H1 (cell line): ENCODE results near the gene SNRK. TPM values are rescaled to one million over a fixed set of nuclear protein-coding genes. Genes with fewer than 3 reads are reported as not detected.

Experiments
- CTCF ChIA-PET: fragments of 300-600 bp; sonication (Branson Sonifier 250); formaldehyde crosslinking; loops from one replicate; lab custom pipeline; 2021; ENCODE audit not compliant: partially characterized antibody; lab: Charles Lee
- POLR2A ChIA-PET: fragments of 300-600 bp; sonication (Branson Sonifier 250); formaldehyde crosslinking; loops from one replicate; lab custom pipeline; 2021; ENCODE audit warnings: inconsistent platforms; ENCODE audit not compliant: partially characterized antibody; lab: Charles Lee
- DNase-seq, 2 experiments: peaks; one replicate each; pipeline versions ENCODE4 v3.0.0 to v3.0.0-alpha.2; 2010 to 2022; ENCODE audit warnings: low spot score in 2 of 2, low read depth in 1 of 2, mixed read lengths in 1 of 2
- FAIRE-seq: peaks from 2 replicates; lab custom pipeline; 2011; peaks lifted over from hg19 to GRCh38; lab: Jason Lieb, UNC
- H2AFZ ChIP-seq: 2 replicates; pipeline ENCODE4 v1.8.1; 2012; ENCODE audit warnings: low read length, inconsistent platforms
- H2AK5ac ChIP-seq: 2 replicates; pipeline ENCODE4 v1.6.1; 2013; ENCODE audit warnings: low read depth, low read length
- H2BK120ac ChIP-seq: replicated peaks from 2 replicates; pipeline ENCODE3; 2013; ENCODE audit warnings: low read depth, low read length, inconsistent platforms
- H2BK12ac ChIP-seq: 2 replicates; pipeline ENCODE4 v1.6.1; 2013; ENCODE audit warnings: low read depth, low read length
- H2BK15ac ChIP-seq: 2 replicates; pipeline ENCODE4 v1.6.1; 2013; ENCODE audit warnings: low read length
- H2BK20ac ChIP-seq: 2 replicates; pipeline ENCODE4 v1.6.1; 2013; ENCODE audit warnings: low read length
- H2BK5ac ChIP-seq: 2 replicates; pipeline ENCODE4 v1.6.1; 2013; ENCODE audit warnings: low read depth, low read length
- H3K14ac ChIP-seq: 2 replicates; pipeline ENCODE4 v1.6.1; 2013; ENCODE audit warnings: inconsistent platforms; ENCODE audit not compliant: insufficient read length
- H3K18ac ChIP-seq: 2 replicates; pipeline ENCODE4 v1.6.1; 2013; ENCODE audit warnings: low read length; ENCODE audit errors: extremely low read depth
- H3K23ac ChIP-seq: 2 replicates; pipeline ENCODE4 v1.6.1; 2013; ENCODE audit warnings: inconsistent platforms; ENCODE audit not compliant: insufficient read length
- H3K23me2 ChIP-seq: 2 replicates; pipeline ENCODE4 v1.6.1; 2013; ENCODE audit warnings: low read depth, low read length
- H3K27ac ChIP-seq: 2 replicates; pipeline ENCODE4 v1.6.1; 2011; ENCODE audit warnings: low read depth, low read length, inconsistent platforms
- H3K27me3 ChIP-seq, 4 experiments: replicated peaks in 1 of 4; 1 replicate in 1 of 4; 2 replicates in 3 of 4; pipeline versions ENCODE4 v1.6.1 to v1.8.1; 2011 to 2013; ENCODE audit warnings: low read length in 3 of 4, mild to moderate bottlenecking in 3 of 4, inconsistent platforms in 2 of 4, mixed read lengths in 2 of 4, moderate library complexity in 1 of 4; ENCODE audit not compliant: control insufficient read depth in 3 of 4, insufficient read depth in 3 of 4; ENCODE audit errors: extremely low read depth in 1 of 4
- H3K36me3 ChIP-seq, 4 experiments: 2 replicates each; pipeline versions ENCODE4 v1.6.1 to v1.8.1; 2011 to 2013; ENCODE audit warnings: mild to moderate bottlenecking in 4 of 4, low read length in 3 of 4, moderate library complexity in 2 of 4, control low read depth in 1 of 4, inconsistent platforms in 1 of 4; ENCODE audit not compliant: insufficient read depth in 4 of 4, control insufficient read depth in 2 of 4
- H3K4ac ChIP-seq: replicated peaks from 2 replicates; pipeline ENCODE3; 2013; ENCODE audit warnings: low read length, low read depth, mixed read lengths, inconsistent platforms; ENCODE audit not compliant: insufficient read length
- H3K4me1 ChIP-seq, 4 experiments: replicated peaks in 1 of 4; 1 replicate in 1 of 4; 2 replicates in 3 of 4; pipeline versions ENCODE4 v1.6.1 to v1.8.1; 2011 to 2013; ENCODE audit warnings: low read length in 3 of 4, inconsistent platforms in 2 of 4, mixed read lengths in 1 of 4; ENCODE audit not compliant: insufficient read depth in 4 of 4, control insufficient read depth in 3 of 4
- H3K4me2 ChIP-seq, 2 experiments: 2 replicates each; pipeline versions ENCODE4 v1.6.1 to v1.8.1; 2011 to 2013; ENCODE audit warnings: low read depth in 2 of 2, low read length in 2 of 2, control low read depth in 1 of 2, inconsistent platforms in 1 of 2, mild to moderate bottlenecking in 1 of 2; ENCODE audit not compliant: insufficient read depth in 1 of 2
- H3K4me3 ChIP-seq, 4 experiments: fragments of 200-600, 300-600 bp in 1 of 4; sonication (generic), shearing (Covaris generic), sonication (Bioruptor Twin) in 1 of 4; 2 replicates each; pipeline versions ENCODE4 v1.5.1 to v1.8.1; 2011 to 2016; ENCODE audit warnings: low read length in 4 of 4, low read depth in 3 of 4, control low read depth in 2 of 4, inconsistent platforms in 2 of 4, mild to moderate bottlenecking in 2 of 4, mixed read lengths in 1 of 4, moderate library complexity in 1 of 4; ENCODE audit not compliant: insufficient read depth in 2 of 4; ENCODE audit errors: extremely low read depth in 1 of 4
- H3K56ac ChIP-seq: replicated peaks from 2 replicates; pipeline ENCODE3; 2013; ENCODE audit warnings: low read depth, mild to moderate bottlenecking, mixed read lengths, low read length, inconsistent platforms; ENCODE audit not compliant: insufficient read length
- H3K79me1 ChIP-seq: 2 replicates; pipeline ENCODE4 v1.6.1; 2013; ENCODE audit warnings: low read depth, low read length, control low read depth
- H3K79me2 ChIP-seq, 2 experiments: 2 replicates each; pipeline versions ENCODE4 v1.6.1 to v1.8.1; 2012 to 2013; ENCODE audit warnings: low read length in 2 of 2, mild to moderate bottlenecking in 2 of 2, inconsistent platforms in 1 of 2; ENCODE audit not compliant: insufficient read depth in 2 of 2, control insufficient read depth in 1 of 2
- H3K9ac ChIP-seq, 4 experiments: replicated peaks in 1 of 4; 1 replicate in 1 of 4; 2 replicates in 3 of 4; pipeline versions ENCODE4 v1.6.1 to v1.8.1; 2011 to 2013; ENCODE audit warnings: low read depth in 3 of 4, low read length in 3 of 4, control low read depth in 2 of 4, mild to moderate bottlenecking in 2 of 4, moderate library complexity in 2 of 4, inconsistent platforms in 1 of 4; ENCODE audit errors: extremely low read depth in 1 of 4
- H3K9me3 ChIP-seq, 2 experiments: 2 replicates each; pipeline versions ENCODE4 v1.6.1 to v1.8.1; 2012 to 2013; ENCODE audit warnings: mild to moderate bottlenecking in 2 of 2, moderate library complexity in 2 of 2, control low read depth in 1 of 2, inconsistent platforms in 1 of 2, low read depth in 1 of 2, low read length in 1 of 2, mixed read lengths in 1 of 2; ENCODE audit not compliant: insufficient read depth in 2 of 2
- H4K20me1 ChIP-seq, 2 experiments: replicated peaks in 1 of 2; 2 replicates each; pipeline versions ENCODE3 to v1.8.1; 2011 to 2013; ENCODE audit warnings: inconsistent platforms in 2 of 2, low read length in 2 of 2, mild to moderate bottlenecking in 1 of 2; ENCODE audit not compliant: insufficient read depth in 2 of 2, control insufficient read depth in 1 of 2
- H4K5ac ChIP-seq: 2 replicates; pipeline ENCODE4 v1.6.1; 2013; ENCODE audit warnings: low read length, low read depth, mixed read lengths, inconsistent platforms; ENCODE audit not compliant: insufficient read length
- H4K8ac ChIP-seq: 2 replicates; pipeline ENCODE4 v1.8.0; 2013; ENCODE audit warnings: mild to moderate bottlenecking, moderate library complexity, low read length, inconsistent platforms; ENCODE audit not compliant: insufficient read depth; ENCODE audit errors: extremely low read depth
- H4K91ac ChIP-seq: replicated peaks from 2 replicates; pipeline ENCODE3; 2013; ENCODE audit warnings: low read length, mixed read lengths, inconsistent platforms; ENCODE audit not compliant: insufficient read length
- NANOG ChIP-seq: IDR thresholded peaks from 2 replicates; pipeline ENCODE4 v1.6.1; 2011; ENCODE audit warnings: low read length, low read depth, mild to moderate bottlenecking, inconsistent platforms; ENCODE audit not compliant: insufficient read depth, poor library complexity, severe bottlenecking
- RAD21 ChIP-seq, 2 experiments: IDR thresholded peaks in 1 of 2; conservative IDR thresholded peaks in 1 of 2; 2 replicates each; pipeline ENCODE4 v1.6.1; 2011; ENCODE audit warnings: low read depth in 2 of 2, low read length in 2 of 2, improper control_type of control experiment in 1 of 2, inconsistent platforms in 1 of 2, mild to moderate bottlenecking in 1 of 2, moderate library complexity in 1 of 2
- SIN3A ChIP-seq, 2 experiments: IDR thresholded peaks in 1 of 2; conservative IDR thresholded peaks in 1 of 2; 2 replicates each; pipeline ENCODE4 v1.6.1; 2011 to 2012; ENCODE audit warnings: low read length in 2 of 2, improper control_type of control experiment in 1 of 2, low read depth in 1 of 2, mild to moderate bottlenecking in 1 of 2
- TEAD4 ChIP-seq: IDR thresholded peaks from 2 replicates; pipeline ENCODE4 v1.6.1; 2012; ENCODE audit warnings: low read depth, low read length, inconsistent platforms, mixed read lengths
- WGBS, 2 experiments: shearing (Covaris generic) in 1 of 2; methylation state at CpG; one replicate each; pipeline versions ENCODE4 v1.1.6 to v1.1.7; 2013 to 2015; ENCODE audit warnings: low lambda C conversion rate in 2 of 2, mixed read lengths in 2 of 2, inconsistent platforms in 1 of 2, low coverage in 1 of 2, missing lambda C conversion rate in 1 of 2; ENCODE audit not compliant: insufficient replicate concordance in 2 of 2, insufficient coverage in 1 of 2, insufficient read length in 1 of 2; ENCODE audit errors: extremely low coverage in 1 of 2, missing lambda C conversion rate in 1 of 2; 5-methylcytosine and 5-hydroxymethylcytosine counted together
- polyA plus RNA-seq, 7 experiments: library from polyadenylated mRNA; depleted of rRNA in 3 of 7; stranded (reverse) in 5 of 7; unstranded in 2 of 7; fragments of >200 nt in 5 of 7; fragments of 200-250 nt in 2 of 7; gene quantifications; 1 replicate in 5 of 7; 2 replicates in 1 of 7; 4 replicates in 1 of 7; pipeline versions ENCODE4 v1.2.1 to v1.2.3, GENCODE V29; 2011 to 2013; ENCODE audit warnings: missing spikeins in 2 of 7, mixed read lengths in 2 of 7
- total RNA-seq: library from RNA; stranded (reverse); fragmentation: NEBNext Ultra II Directional; extraction: Animal tissue kit (Norgen Biotek cat#: 25700); gene quantifications from 2 replicates; pipeline ENCODE4 v1.2.1, GENCODE V29; 2021
- TF ChIP-seq, protein P1 (sequence below), 3 experiments: IDR thresholded peaks; 1 replicate in 2 of 3; 2 replicates in 1 of 3; pipeline versions ENCODE4 v1.5.1 to v1.6.1; 2011; ENCODE audit warnings: low read length in 3 of 3, mild to moderate bottlenecking in 3 of 3, inconsistent platforms in 2 of 3, low read depth in 1 of 3, moderate library complexity in 1 of 3; ENCODE audit not compliant: insufficient read depth in 1 of 3; ENCODE audit errors: control extremely low read depth in 1 of 3

The SNRK gene
- total and polyA plus RNA-seq, 2 of the 8 experiments (the other 6 are each of a cell fraction or from before 2014, with no cell fraction given): 4.4 to 11.7 TPM

DNA sequence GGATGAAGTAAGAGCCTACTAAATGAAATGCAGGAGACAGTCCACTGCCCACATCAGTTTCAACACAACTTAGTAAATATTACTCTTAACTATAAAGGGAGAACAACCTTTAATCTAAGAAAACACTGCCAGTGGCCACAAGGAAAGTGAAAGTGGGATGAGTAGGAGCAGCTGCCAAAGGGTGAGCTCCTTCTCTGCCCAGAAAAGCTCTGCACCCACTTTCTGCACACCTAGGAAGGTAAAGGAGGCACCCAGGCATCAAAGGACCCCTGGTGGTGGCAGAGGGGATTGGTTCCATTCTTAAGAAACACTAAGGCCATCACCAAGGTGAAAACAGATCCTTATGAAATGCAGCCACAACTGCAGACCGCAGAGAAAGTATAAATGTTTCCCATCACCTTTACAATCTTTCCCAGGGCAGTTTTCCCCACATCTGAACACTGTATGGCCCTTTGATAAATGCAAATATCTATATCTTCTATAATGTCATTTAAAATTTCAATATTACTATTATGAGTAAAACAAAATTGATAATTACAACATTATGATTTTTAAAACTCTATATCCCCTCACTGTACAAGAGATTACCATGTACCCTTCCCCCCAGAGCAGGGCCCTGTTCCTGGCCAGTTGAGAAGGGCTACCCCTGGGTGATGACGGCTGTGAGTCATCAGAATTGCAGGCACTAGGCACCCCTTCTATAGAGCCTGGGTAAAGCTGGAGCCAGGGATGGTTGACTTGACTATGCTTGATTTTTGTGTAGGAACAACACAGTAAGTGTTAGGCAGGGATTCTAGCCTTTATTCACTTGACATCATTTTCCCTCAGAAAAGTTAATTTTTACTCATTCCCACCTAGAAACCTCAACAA is 92.0 kb downstream of the SNRK start:
- peaks cover 0 to 7% (median 5%) of the 10 kb centered on the region in 4 experiments; a peak in 4 of 7 replicates for H3K4me1 ChIP-seq
- no peaks in the 10 kb centered on the region for H4K20me1 ChIP-seq
- no peak overlapping the region for H3K4me3 ChIP-seq
- no peak overlapping the region for H2BK12ac ChIP-seq
- no peak overlapping the region; a peak in 1 of 4 replicates for H3K4me2 ChIP-seq
- H3K27ac ChIP-seq: no peak overlapping the region
- no peak overlapping the region for H4K5ac ChIP-seq
- no peak overlapping the region for H4K8ac ChIP-seq
- no peaks in the 10 kb centered on the region for H3K36me3 ChIP-seq
- no peak overlapping the region for H3K23ac ChIP-seq
- no peak overlapping the region for H2BK120ac ChIP-seq
- no peak for DNase-seq
- H3K18ac ChIP-seq: no peak overlapping the region
- WGBS, 2 experiments: 90% methylated on average over 2 of the region's 2 CpGs; no CpG with 5 or more reads in 1 of the 2 experiments
- H3K14ac ChIP-seq: no peak overlapping the region
- FAIRE-seq: no peak
- H3K23me2 ChIP-seq: no peaks in the 10 kb centered on the region
- no peak overlapping the region for H2AK5ac ChIP-seq
- no peak overlapping the region for H2BK20ac ChIP-seq
- H2BK5ac ChIP-seq: no peak overlapping the region
- no peak overlapping the region for H4K91ac ChIP-seq
- no peaks in the 10 kb centered on the region for H3K79me1 ChIP-seq
- H2AFZ ChIP-seq: no peak overlapping the region
- H3K9me3 ChIP-seq: no peaks in the 10 kb centered on the region
- H2BK15ac ChIP-seq: no peak overlapping the region
- no peak for TF ChIP-seq TEAD4
- peak; percentile 70 to 81 for TF ChIP-seq RAD21 (IDR thresholded peaks at IDR 0.05 in 1 of 2, conservative IDR thresholded peaks at IDR 0.05 in 1 of 2; ENCODE audit: low read depth in 2 of 2, low read length in 2 of 2)
- TF ChIP-seq, protein P1, sequence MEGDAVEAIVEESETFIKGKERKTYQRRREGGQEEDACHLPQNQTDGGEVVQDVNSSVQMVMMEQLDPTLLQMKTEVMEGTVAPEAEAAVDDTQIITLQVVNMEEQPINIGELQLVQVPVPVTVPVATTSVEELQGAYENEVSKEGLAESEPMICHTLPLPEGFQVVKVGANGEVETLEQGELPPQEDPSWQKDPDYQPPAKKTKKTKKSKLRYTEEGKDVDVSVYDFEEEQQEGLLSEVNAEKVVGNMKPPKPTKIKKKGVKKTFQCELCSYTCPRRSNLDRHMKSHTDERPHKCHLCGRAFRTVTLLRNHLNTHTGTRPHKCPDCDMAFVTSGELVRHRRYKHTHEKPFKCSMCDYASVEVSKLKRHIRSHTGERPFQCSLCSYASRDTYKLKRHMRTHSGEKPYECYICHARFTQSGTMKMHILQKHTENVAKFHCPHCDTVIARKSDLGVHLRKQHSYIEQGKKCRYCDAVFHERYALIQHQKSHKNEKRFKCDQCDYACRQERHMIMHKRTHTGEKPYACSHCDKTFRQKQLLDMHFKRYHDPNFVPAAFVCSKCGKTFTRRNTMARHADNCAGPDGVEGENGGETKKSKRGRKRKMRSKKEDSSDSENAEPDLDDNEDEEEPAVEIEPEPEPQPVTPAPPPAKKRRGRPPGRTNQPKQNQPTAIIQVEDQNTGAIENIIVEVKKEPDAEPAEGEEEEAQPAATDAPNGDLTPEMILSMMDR (IDR thresholded peaks at IDR 0.05; ENCODE audit: control extremely low read depth in 1 of 3, insufficient read depth in 1 of 3, low read depth in 1 of 3, low read length in 3 of 3): peak; percentile 59 to 83 (median 64)
- TF ChIP-seq NANOG: no peak
- TF ChIP-seq SIN3A (conservative IDR thresholded peaks at IDR 0.05 in 1 of 2, IDR thresholded peaks at IDR 0.05 in 1 of 2; ENCODE audit: low read depth in 1 of 2, low read length in 2 of 2): no peak
- no peak overlapping the region for H3K4ac ChIP-seq
- no peak overlapping the region for H3K9ac ChIP-seq
- H3K27me3 ChIP-seq: no peaks in the 10 kb centered on the region
- H3K79me2 ChIP-seq: no peaks in the 10 kb centered on the region
- ChIA-PET CTCF (interaction anchor here (0.6 to 2.4 kb wide), 16 partner anchors 10 to 416 kb away, joined by 3 to 9 read pairs (median 4); no protein-coding TSS in a partner anchor), POLR2A (no interaction called here)
- no peak overlapping the region for H3K56ac ChIP-seq
